Suprapubic skin (tissue), 4 donors: ENCODE measurements around the gene INPP4B. TPM values are rescaled to one million over a fixed set of nuclear protein-coding genes. Genes with fewer than 3 reads are reported as not detected.

Experiments
- DNase-seq, 2 donors: peaks; one replicate each; pipeline ENCODE4 v3.0.0-alpha.2; 2019; ENCODE audit warnings: low spot score in 2 of 2
- H3K27ac ChIP-seq: fragments of 200-600 bp; sonication (generic); one replicate; pipeline ENCODE4 v1.5.1; 2019
- H3K27me3 ChIP-seq: fragments of 200-600 bp; sonication (generic); one replicate; pipeline ENCODE4 v1.5.1; 2019
- H3K36me3 ChIP-seq: fragments of 200-600 bp; sonication (generic); one replicate; pipeline ENCODE4 v1.5.1; 2019
- H3K4me1 ChIP-seq: fragments of 200-600 bp; sonication (generic); one replicate; pipeline ENCODE4 v1.5.1; 2019
- H3K4me3 ChIP-seq: fragments of 200-600 bp; sonication (generic); one replicate; pipeline ENCODE4 v1.5.1; 2019; ENCODE audit warnings: mild to moderate bottlenecking
- H3K9me3 ChIP-seq: fragments of 200-600 bp; sonication (generic); one replicate; pipeline ENCODE4 v1.5.1; 2019
- CTCF ChIP-seq, 2 donors: fragments of 200-600 bp in 1 of 2; fragments of 450-650 bp in 1 of 2; sonication (generic) in 1 of 2; IDR thresholded peaks; one replicate each; pipeline ENCODE4 v1.5.1; 2016 to 2019; ENCODE audit warnings: antibody characterized with exemption in 2 of 2, mild to moderate bottlenecking in 1 of 2, moderate library complexity in 1 of 2
- EP300 ChIP-seq: sonication (generic); formaldehyde crosslinking; IDR thresholded peaks from one replicate; pipeline ENCODE4 v1.6.1; 2017; ENCODE audit warnings: antibody characterized with exemption
- POLR2A ChIP-seq, 2 donors: fragments of 450-650 bp; IDR thresholded peaks; one replicate each; pipeline ENCODE4 v1.6.1; 2017; ENCODE audit warnings: antibody characterized with exemption in 2 of 2, mild to moderate bottlenecking in 2 of 2, moderate library complexity in 2 of 2
- POLR2AphosphoS5 ChIP-seq, 3 donors: sonication (generic); formaldehyde crosslinking; IDR thresholded peaks; one replicate each; pipeline ENCODE4 v1.6.1; 2017; ENCODE audit warnings: antibody characterized with exemption in 3 of 3
- WGBS: methylation state at CpG from one replicate; pipeline ENCODE4 v1.1.5; 2018; 5-methylcytosine and 5-hydroxymethylcytosine counted together
- total RNA-seq, 4 donors: library from RNA; depleted of rRNA; stranded (reverse); fragments of >200 nt; gene quantifications; one replicate each; pipeline ENCODE4 v1.1.0, GENCODE V29; 2016

The INPP4B gene
- total RNA-seq, 4 donors from 2014 or later, result 12.4 to 27.4 (median 17.4) TPM

DNA sequence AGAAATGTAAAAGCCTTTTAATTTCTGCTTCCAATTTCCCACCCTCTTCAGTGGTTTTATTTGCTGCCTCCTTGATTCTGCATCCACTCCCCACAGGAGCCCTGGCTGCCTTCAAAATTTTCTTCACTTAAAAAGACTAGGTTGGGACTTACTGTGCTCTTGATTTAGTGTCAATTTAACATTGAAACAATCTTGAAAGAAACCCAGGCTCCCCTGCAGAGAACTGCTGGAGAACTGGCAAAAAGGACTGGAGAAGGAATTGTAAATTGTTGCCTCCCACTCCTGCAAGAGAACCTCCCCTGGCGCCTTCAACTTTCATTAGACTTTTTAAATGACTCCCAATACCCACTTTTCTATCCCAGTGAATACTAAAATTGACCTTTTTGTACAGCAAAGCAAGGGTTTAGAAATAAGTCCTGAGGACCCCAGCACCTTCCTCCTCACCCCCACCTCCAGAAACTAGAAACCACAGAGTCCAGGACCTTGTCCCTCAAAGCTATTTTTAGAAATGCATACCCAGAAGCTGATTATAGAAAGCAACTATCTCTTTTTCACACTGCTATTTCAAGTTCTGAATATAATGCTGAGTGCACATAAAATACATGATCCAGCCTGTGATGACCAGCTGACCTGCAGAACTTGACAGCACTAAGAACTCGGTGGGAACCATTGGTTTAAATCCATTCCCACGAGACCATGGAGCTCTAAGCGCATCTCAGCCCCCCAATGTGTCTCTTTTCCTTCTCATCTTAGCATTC, 155.5 kb downstream of the INPP4B start:
- no peak overlapping the region for H3K27ac ChIP-seq
- no peaks in the 10 kb centered on the region for H3K9me3 ChIP-seq
- TF ChIP-seq POLR2A (IDR thresholded peaks at IDR 0.05) (no peak), EP300 (no peak), POLR2AphosphoS5 (IDR thresholded peaks at IDR 0.05) (no peak), CTCF (IDR thresholded peaks at IDR 0.05) (no peak)
- no peaks in the 10 kb centered on the region for H3K4me1 ChIP-seq
- H3K4me3 ChIP-seq, result no peak overlapping the region
- WGBS, result 96% methylated on average over 4 of the region's 4 CpGs
- H3K36me3 ChIP-seq, result no peaks in the 10 kb centered on the region
- DNase-seq, result no peak
- no peaks in the 10 kb centered on the region for H3K27me3 ChIP-seq

DNA sequence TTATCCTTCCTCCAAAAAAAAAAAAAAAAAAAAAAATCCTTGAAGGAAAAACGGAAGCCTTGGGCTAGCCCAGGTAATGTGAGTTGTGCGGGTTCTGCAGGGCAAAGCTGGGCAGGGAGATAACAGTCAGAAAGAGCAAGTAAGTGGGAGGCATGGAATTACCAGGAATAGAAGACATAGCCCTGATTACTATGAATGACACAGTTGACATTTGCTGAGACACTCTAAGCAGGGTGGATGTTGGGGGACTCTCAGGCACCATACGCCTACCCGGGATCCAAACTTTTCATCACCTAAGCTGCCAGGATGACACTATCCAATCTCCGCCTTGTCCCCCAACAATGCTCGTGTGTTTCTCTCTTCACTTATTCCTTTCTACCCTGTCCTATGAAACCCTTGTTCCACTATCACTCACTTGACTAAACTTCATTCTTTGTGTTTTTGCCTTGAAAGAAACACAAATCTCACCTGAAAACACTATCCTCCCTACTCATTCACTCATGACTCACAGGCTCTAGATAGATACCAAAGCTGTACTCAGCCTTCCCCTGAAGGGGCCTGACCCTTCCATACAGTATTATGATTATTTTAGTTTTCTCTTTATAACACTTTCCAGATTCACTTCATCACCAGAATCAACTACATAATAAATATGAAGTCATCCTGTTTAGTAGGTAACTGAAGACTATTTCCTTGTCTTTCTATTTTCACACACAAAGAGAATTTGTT, 158.4 kb downstream of the INPP4B start:
- H3K9me3 ChIP-seq, result no peaks in the 10 kb centered on the region
- no peaks in the 10 kb centered on the region for H3K36me3 ChIP-seq
- H3K27me3 ChIP-seq, result no peaks in the 10 kb centered on the region
- no peak overlapping the region for H3K27ac ChIP-seq
- WGBS, result 83% methylated on average over 6 of the region's 6 CpGs
- H3K4me1 ChIP-seq, result no peaks in the 10 kb centered on the region
- no peak for DNase-seq
- no peak for TF ChIP-seq CTCF (IDR thresholded peaks at IDR 0.05)
- H3K4me3 ChIP-seq, result no peak overlapping the region

- Histone ChIP-seq H3K27ac (no peak overlapping the region), H3K4me1 (no peaks in the 10 kb centered on the region), H3K27me3 (no peaks in the 10 kb centered on the region), H3K36me3 (no peaks in the 10 kb centered on the region), H3K9me3 (no peaks in the 10 kb centered on the region), H3K4me3 (no peak overlapping the region)
- 62% methylated on average over 1 of the region's 1 CpG for WGBS
- TF ChIP-seq CTCF (IDR thresholded peaks at IDR 0.05) (no peak), EP300 (no peak), POLR2A (IDR thresholded peaks at IDR 0.05) (no peak), POLR2AphosphoS5 (IDR thresholded peaks at IDR 0.05) (no peak)
- no peak for DNase-seq
These were observed 160.0 kb downstream of the INPP4B start for GRCh38 chr4:142686081-142686480.

DNA sequence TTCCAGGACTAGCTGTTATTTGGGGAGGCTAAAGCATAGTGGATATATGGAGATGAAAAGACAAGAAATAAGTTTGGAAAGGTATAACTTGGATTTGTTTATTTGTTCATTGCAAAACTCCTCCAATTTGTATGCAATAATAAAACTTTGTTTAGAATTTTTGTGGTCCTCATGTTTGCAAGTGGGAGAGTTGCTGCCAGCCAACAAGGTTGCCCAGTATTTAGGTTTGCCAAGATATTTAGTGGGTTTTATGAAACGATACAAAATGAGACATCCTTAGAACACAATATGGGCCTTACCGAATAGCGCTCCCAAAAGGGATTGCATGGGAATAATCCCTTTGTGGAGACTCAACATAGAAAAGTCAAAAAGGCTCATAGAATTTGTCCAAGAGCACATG, 162.1 kb downstream of the INPP4B start:
- no peak for DNase-seq
- no peaks in the 10 kb centered on the region for H3K9me3 ChIP-seq
- no peaks in the 10 kb centered on the region for H3K36me3 ChIP-seq
- no peaks in the 10 kb centered on the region for H3K27me3 ChIP-seq
- no peaks in the 10 kb centered on the region for H3K4me1 ChIP-seq
- WGBS, result 97% methylated on average over 3 of the region's 3 CpGs
- no peak overlapping the region for H3K4me3 ChIP-seq
- no peak for TF ChIP-seq POLR2AphosphoS5 (IDR thresholded peaks at IDR 0.05)
- no peak for TF ChIP-seq POLR2A (IDR thresholded peaks at IDR 0.05)
- no peak for TF ChIP-seq EP300
- no peak for TF ChIP-seq CTCF (IDR thresholded peaks at IDR 0.05)
- no peak overlapping the region for H3K27ac ChIP-seq

DNA sequence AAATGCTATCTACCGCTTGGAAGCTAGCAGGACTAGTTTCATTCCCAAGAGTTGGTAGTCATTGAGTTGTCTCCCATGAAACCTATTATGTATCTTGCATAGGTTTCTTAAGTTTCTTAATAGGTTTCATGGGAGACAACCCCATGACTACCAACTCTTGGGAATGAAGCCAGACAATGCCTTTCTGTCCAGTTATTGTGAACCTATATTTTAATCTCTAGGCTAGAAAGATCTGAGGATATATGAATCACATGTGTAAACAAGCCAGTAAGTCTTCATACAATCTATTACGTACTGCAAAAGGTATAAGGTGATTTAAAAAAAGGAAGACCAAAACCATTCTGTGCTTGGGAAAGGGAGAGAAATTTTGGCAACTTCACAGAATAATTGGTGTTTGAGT, 162.6 kb downstream of the INPP4B start:
- Histone ChIP-seq H3K27me3 (no peaks in the 10 kb centered on the region), H3K4me1 (no peaks in the 10 kb centered on the region), H3K36me3 (no peaks in the 10 kb centered on the region), H3K4me3 (no peak overlapping the region), H3K27ac (no peak overlapping the region), H3K9me3 (no peaks in the 10 kb centered on the region)
- TF ChIP-seq POLR2AphosphoS5 (IDR thresholded peaks at IDR 0.05), result no peak
- no peak for TF ChIP-seq CTCF (IDR thresholded peaks at IDR 0.05)
- no peak for TF ChIP-seq POLR2A (IDR thresholded peaks at IDR 0.05)
- TF ChIP-seq EP300, result no peak
- WGBS, result 98% methylated on average over 2 of the region's 2 CpGs
- DNase-seq, result no peak
